GM10266 (cell line): ENCODE results near the gene EBPL.

Experiments
- DNase-seq: peaks from one replicate; pipeline ENCODE4 v3.0.0; 2012; ENCODE audit errors: extremely low spot score
- TF ChIP-seq, protein P1 (sequence below): IDR thresholded peaks from 2 replicates; pipeline ENCODE4 v1.5.1; 2012; ENCODE audit warnings: mild to moderate bottlenecking, low read depth; ENCODE audit not compliant: control insufficient read depth, insufficient read depth; ENCODE audit errors: missing control alignments

Gene EBPL

DNA sequence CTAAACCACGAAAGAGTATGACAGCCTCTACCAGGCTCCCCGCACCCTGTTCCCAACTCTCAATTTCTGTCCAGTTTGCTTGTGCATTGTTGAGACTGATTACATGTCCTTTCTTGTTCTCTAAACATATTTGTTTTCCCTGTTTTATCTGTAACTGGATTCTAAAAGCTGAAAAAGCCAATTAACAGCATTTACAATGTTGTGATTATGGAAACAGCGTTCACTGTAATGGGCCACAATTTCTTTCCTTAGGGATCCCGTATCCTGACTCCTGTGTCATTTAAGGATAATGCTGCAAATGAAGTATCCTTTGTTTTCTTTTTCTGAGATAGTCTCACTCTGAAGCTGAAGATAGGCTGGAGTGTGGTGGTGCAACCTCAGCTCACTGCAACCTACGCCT is 20.5 kb downstream of the EBPL start:
- no peak for DNase-seq
- TF ChIP-seq, protein P1, sequence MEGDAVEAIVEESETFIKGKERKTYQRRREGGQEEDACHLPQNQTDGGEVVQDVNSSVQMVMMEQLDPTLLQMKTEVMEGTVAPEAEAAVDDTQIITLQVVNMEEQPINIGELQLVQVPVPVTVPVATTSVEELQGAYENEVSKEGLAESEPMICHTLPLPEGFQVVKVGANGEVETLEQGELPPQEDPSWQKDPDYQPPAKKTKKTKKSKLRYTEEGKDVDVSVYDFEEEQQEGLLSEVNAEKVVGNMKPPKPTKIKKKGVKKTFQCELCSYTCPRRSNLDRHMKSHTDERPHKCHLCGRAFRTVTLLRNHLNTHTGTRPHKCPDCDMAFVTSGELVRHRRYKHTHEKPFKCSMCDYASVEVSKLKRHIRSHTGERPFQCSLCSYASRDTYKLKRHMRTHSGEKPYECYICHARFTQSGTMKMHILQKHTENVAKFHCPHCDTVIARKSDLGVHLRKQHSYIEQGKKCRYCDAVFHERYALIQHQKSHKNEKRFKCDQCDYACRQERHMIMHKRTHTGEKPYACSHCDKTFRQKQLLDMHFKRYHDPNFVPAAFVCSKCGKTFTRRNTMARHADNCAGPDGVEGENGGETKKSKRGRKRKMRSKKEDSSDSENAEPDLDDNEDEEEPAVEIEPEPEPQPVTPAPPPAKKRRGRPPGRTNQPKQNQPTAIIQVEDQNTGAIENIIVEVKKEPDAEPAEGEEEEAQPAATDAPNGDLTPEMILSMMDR: no peak

DNA sequence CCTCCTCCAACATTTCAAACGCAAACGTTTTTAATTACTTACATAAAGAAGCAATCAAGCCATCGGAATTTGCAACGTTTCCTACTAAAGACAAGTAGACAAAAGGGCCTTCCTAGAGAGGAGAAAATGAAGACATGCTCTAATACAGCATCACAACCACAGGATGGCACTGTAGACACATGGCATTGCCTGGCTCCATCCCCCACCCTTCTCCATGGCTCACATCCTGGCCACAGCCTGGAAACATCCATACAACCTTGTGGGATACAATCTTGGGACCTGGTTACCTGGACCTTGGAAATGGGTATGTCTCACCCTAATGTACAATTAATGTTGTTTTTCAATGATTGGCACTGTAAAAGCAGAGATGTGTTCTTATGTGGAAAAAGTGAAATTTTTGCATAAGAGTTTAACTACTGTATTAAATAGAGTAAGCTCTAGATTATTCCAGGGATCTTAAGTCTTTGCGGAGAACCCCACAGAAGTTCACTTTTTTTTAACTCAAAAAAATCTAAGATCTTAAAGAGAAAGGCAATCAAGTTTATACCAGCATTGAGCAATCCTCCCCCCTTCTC is 21.5 kb downstream of the EBPL start:
- peak; percentile 41 for DNase-seq
- TF ChIP-seq, protein P1: peak; percentile 66

DNA sequence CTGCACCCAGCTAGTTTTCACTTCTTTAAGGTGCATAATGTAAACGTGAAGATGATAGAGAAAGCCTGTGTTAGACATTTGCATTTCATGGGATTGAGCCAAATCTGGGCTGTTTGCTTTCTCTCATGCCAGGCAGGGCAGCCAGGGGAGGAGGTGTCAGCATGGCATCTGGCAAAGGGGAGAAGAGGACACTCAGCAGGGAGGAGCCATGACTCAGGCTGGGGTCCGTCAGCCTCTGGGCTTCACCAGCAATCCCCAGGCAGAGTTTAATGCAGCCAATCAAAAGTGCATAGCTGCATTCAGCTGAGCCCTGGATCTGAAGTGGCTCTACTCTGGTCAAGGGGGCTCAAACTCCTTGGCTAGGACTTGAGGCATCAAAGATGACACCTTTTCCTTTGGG is 23.5 kb downstream of the EBPL start:
- no peak for DNase-seq

GRCh38 chr13:49664606-49665005 is 26.7 kb downstream of the EBPL start:
- TF ChIP-seq, protein P1: no peak
- DNase-seq: no peak

More for the DNA sequence above, 23.5 kb downstream of the EBPL start:
- TF ChIP-seq, protein P1: no peak

- TF ChIP-seq, protein P1: no peak
- DNase-seq: no peak
Observed at GRCh38 chr13:49657241-49657641, 34.0 kb downstream of the EBPL start.

DNA sequence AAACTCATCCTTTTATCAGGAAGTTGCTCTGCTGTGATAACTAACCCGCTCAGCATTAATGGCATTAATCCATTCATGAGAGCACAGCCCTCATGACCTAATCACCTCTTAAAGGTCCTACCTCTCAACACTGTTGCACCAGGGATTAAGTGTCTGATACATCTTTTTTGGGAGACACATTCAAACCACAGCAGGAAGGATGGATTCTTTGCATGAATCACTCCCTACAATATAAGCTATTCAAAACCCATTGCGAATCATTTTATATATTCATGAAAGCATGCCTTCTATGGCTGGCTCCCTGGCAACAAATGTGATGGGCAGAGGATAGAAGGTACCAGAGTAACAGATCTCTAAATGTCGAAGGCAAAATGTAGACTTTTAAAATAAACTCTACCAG is 35.4 kb downstream of the EBPL start:
- TF ChIP-seq, protein P1: no peak
- no peak for DNase-seq

DNA sequence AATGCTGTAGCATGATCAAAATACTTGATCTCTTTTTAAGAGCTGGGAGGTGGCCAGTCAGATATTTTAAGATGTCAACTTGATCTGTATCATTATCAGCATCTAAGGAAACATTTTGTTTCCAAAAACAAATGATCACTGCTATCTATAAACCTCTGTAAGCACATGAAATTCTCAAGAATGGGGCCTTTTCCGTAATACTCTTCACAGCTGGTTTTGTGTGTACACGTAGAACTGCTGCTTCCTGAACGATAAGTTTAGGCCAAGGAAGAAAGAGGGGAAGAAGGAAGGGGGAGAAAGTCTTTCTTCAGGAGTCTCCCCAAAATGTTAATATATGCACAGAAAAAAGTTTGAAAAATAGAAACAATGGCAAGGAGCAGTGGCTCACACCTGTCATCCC is 37.3 kb downstream of the EBPL start:
- TF ChIP-seq, protein P1: no peak
- no peak for DNase-seq
